Epithelial cell of prostate (primary cell): ENCODE data around the gene KCNQ1.

Experiments used
- DNase-seq: peaks from one replicate; pipeline ENCODE4 v3.0.0-alpha.2; 2011; ENCODE audit warnings: low read depth, low spot score
- H3K27ac ChIP-seq: fragments of 450-650 bp; 2 replicates; pipeline ENCODE4 v1.5.1; 2017; ENCODE audit warnings: mild to moderate bottlenecking

KCNQ1 gene

DNA sequence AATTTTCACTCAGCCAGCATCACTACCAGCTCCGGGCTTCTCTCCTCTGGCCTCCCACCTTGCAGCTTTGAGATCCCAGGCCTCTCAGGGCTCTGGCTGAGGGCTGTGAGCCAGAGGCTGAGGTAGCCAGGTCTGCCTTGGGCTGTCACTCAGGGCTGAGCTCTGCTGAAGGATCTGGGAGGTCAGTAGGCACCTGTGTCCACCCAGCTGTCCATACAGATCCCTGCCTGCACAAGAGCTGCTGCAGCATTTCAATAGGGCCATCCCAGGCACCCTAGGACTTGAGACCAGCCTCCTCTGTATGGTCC lies 242.4 kb downstream of the KCNQ1 start:
- DNase-seq = no peak
- no peak overlapping the region for H3K27ac ChIP-seq

DNA sequence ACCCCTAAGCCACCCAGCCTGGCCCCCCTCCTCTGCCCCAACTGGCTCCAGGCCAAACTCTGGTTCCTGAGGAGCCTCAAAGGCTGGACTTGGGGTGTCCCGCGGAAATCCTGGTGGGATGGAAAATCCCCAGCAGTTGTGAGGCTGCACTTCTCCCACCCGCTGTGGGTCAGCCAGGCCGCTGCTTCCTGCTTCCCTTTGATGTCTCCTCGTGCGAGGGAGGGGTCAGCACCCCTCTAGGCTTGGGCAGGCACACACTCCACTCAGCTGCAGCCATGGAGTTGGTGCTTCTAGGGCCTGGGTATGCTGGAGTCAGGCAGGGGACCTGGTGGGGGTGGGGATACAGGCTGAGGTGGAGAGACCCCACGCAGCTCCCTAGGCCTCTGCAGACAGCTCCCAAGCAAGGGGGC lies 243.0 kb downstream of the KCNQ1 start:
- no peak overlapping the region for H3K27ac ChIP-seq
- no peak for DNase-seq

DNA sequence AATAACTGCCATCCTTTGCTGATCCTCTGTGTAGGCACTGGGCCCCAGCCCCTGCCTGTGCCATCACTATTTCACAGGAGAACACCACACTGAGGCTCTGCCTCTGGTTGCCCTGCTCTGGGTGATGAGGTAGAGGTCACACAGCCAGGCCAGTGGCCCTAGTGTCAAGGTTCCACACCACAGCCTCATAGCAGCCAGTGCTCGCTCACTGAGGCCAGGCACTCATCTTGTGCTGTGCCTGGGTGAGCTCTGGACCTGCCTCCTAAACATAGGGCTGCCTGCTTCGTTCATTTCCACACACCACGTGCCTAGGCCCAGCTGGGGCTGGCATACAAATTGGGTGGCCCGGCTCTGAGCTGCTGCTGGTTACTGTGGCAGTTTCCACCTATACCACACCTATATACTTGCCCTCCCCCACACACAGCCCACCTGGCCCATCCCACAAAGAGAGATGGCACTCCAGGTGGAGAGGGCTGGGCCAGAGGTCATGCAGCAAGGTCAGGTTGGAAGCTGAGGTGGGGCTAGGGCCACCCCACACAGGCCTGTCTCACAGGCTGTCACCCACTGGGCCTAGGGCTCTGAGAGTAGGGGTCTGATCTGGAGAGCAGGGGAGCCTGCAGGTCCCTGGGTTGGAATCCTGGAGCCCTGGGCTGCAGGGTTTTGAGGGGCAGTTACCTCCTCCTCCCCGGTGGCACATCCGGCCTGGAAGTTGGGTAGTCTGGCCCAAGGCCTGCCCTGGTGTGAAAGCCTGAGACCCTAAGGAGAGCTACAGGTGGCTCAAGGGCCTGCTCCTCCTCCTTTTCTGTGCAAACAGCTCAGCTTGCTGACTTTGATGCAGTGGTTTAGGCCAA lies 243.8 kb downstream of the KCNQ1 start:
- no peak for DNase-seq
- H3K27ac ChIP-seq = no peak overlapping the region

DNA sequence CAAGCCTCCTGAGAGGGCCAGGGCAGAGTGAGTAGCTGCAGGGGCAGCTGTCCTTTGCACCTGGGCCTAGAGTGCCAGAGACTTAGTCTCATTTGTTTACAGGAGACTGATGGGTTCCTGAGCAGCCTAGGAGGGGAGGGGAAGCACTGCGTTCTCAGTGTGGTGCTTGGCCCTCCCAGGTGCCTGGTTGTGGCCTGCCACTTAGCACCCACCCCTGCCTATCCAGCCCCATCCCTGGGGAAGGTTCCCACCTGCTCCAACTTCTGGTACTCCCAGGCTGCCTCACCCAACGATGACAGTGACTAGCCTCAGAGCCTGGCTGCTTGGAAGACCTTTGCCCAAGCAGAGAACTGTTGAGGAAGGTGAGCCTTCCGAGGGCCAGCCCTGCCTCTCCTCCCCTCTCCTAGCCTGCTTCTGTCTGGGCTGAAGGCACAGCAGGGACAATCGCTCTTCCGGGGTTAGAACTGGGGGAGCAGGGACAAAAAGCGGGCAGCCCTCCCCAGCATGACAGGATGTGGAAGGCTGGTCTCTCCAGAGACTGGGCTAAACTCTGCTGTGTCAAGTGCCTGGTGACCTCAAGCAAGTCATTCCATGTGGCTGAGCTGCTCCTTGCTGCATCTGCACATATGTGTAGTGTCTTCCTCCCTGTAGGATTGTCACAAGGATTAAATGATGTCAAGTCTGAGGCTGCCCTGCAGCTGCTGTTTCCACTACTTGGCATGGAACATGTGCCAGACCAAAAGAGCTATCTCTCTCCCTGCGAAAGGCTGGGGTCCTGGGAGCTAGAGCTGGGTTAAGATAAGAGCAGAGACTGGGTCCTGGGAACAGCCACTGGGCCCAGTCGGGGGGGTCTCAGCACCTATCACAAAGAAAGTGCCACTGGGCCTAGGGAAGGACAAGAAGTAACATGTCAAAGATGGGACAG lies 245.1 kb downstream of the KCNQ1 start:
- H3K27ac ChIP-seq = no peak overlapping the region
- DNase-seq = no peak

DNA sequence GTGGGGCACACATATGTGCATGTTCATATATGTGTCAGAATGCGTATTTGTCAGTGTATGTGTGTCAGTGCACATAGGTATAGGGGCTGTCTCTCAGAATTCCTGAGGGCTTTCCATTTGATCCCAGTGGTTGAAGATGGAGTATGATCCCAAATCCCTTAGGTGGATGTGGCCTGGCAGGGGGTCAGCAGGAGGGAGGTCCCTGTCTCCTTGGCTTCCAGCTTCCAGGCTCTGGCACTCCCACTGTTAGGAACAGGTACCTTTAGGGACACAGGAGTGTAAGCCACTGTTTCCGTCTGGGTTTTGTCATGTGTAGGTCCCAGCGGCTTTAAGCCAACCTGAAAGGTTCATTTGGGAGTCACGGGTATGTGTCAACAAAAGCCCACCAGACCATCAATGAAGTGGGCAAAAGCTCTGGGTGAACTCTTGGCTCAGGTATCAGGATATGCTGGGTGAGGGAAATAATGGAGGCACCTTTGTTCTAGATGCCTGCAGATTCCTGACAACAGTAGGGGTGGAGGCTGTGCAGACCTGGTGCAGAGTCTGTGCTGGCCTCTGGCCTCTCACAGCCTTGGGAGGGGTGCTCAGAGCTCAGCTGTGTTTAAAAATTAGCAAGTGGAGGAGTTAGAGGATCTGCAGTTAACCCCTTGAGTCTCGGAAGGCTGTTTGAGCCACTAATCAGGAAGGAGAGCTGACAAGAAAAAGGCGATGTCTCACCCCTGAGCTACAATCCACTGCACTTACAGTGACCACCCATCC lies 246.0 kb downstream of the KCNQ1 start:
- H3K27ac ChIP-seq = no peak overlapping the region
- no peak for DNase-seq

DNA sequence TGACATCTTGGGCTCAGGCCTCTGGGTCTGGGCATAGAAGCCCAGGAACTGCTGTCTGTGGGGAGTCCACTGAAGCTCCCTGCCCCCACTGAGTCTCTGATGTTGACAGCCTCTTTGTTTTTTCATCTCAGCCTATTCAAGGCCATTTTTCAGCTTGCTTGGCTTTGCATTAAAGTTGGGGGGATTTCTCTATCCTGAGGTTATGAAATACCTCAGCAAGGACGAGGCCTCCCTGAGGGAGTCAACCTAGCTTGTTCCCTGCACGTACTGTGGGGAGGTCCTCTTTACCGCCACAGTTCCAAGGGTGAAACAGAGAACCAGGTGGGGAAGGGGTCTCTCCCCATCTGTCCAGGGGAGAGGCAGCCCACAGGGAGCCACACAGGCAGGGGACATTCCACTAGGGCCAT lies 246.6 kb downstream of the KCNQ1 start:
- DNase-seq = no peak
- no peak overlapping the region for H3K27ac ChIP-seq

DNA sequence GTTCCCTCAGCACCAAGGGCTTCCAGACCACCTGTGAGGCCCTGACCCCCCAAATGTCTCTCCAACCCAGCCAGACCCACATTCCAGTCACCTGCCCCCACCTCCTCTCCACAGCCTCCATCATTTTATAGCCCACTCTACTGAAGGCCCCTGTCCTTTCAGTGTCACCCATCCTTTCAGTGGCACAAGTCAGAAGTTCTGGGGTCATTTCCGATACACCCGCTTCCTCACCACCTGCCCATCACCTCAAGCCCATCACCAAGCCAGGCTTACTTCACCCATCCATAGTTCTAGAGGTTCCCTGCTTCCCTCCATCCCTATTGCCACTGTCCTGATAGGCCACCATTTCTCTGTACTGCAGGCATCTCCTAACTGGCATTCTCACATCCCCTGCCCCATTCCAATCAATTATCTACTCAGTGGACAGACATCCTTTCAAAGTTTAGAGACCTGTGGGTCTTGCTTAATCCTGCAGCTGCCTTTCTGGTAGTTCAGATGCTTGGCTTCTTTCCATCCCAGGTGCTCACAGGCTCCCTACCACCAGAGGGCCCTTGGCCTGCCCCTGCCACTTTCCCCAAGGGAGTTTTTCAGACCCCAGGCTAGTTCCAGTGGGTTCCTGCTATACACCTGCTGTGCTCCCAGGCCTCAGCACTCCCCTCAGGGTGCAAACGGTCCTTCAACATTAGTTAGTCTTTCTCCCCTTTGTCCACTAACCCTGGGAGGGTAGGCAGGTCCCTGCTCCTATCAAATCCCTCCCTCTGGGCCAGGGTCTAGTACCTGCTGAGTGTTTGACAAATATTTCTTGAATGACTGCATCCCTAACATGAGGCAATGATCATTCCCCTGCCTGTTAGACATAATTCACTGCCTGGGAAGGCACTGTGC lies 247.4 kb downstream of the KCNQ1 start:
- no peak overlapping the region for H3K27ac ChIP-seq
- DNase-seq = no peak

DNA sequence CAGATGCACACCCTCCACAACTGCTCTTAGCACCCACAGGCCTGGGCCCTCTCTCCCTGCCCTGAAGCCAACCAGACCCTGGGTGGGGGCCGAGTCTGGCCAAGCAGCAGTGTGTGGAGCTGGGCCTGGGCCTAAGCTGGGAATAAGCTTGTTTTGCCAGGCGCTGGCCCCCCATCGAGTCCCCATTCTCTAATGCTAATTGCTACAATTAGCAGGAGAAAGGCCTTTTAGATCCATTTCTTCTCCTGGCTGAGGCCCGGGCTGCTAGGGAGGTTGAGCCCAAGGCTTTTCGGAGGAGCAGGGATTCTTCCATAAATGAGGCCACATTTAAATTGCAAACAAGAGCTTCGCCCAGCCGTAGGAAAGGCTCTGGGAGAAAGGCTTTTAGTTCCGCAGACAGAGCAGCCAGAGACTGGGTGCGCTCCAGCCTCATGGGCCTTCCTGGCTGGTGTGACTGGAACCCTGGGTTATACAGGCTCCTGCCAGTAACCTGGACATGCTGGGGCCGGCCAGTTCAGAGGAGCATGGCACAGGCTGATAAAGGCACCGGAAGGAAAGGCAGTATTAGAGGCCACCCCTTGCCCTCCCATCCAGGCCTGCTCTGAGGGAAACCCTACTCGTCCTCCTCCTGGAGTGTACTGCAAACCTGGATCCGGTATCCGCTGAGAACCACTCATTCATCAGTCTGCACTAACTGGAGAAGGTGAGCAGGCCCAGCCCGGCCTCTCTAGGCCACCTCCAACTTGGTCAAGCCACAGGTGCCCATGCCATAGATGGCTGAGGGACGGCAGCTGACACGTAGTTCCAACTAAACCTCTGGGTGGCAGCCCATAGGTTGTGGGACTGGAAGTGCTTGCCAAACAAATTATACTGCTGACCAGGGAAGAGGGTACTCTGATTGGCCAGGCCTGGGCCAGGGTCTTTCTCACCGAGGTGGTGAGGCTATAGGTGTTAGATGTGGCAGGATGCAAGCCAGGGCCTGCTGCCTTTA lies 248.8 kb downstream of the KCNQ1 start:
- H3K27ac ChIP-seq = no peak overlapping the region
- DNase-seq = no peak

DNA sequence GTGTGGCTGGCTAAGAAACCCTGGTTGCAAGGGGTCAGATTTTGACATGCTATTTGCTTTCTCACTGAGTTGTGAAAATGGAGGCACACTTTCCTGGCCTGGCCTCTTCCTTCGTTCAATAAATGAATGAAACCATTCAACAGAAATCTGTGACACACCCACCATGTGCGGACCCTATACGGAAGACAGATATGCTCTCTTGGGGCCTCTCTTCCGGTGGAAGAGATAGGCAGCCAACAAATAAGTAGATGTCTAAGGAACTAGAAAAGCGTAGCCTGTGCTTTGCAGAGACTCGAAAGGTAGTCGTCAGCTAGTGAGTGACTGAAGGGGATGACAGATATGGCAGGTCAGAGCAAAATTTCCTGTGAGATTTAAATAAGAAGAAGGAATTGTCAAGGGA lies 249.7 kb downstream of the KCNQ1 start:
- no peak for DNase-seq

DNA sequence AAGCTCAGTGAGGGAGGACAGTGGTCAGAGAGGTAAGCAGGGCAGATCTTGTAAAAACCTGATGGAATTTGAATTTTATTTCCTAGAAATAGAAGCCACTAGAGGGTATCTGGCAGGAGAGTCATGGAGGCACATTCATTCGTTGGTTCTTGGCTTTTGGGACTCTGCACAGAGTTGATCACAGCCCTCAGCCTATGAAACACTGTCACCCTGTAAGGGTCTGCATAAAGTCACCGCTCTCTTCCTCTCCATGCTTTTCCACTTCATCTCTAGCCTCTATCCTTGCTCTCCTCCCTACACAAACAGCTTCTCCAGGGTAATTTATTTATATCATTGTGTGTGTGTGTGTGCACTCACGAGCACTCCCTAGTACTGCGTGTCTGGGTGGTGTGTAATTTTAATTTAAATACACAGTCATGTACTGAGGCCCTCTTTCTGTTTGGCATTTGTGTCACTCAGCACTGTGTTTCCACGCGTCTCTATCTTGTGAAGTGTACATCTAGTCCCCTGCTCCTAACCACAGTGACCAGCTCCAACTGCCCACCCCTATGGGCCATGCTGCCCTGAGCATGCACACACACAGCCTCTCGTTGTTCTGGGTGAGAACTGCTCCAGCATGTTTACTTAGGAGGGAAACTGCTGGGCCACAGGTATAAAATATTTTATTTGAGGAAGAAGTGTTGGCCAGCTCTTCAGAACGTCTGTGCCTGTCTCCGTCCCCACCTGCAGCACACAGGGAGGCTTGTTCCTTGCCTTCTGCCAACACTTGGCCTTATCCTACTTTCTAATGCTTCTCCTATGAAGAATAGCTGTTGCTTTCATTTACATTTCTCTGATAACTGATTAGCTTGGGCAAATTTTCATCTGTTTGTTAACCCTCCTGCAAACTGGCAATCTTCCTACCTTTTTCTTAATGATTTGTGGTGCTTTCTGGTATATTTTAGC lies 250.5 kb downstream of the KCNQ1 start:
- DNase-seq = no peak
- no peak overlapping the region for H3K27ac ChIP-seq

More for the DNA sequence above, 249.7 kb downstream of the KCNQ1 start:
- H3K27ac ChIP-seq = no peak overlapping the region

DNA sequence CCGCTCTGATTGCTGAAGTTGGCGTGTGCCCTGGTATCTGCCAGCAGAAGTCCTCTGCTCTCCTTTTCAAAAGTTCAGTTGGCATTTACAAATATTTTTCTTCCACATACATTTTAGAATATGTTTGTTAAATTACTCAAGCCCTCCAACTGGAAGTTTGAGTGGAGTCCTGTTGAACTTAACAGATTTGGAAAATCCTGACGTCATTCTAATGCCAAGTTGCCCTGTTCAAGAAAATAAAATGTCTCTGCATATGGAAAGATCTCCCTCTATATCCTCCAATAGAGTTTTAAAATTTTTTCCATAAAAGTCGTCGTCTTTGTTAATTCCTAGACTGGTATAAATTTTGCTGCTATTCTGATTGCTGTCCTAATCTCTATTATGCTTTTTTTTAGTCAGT lies 251.6 kb downstream of the KCNQ1 start:
- no peak overlapping the region for H3K27ac ChIP-seq

DNA sequence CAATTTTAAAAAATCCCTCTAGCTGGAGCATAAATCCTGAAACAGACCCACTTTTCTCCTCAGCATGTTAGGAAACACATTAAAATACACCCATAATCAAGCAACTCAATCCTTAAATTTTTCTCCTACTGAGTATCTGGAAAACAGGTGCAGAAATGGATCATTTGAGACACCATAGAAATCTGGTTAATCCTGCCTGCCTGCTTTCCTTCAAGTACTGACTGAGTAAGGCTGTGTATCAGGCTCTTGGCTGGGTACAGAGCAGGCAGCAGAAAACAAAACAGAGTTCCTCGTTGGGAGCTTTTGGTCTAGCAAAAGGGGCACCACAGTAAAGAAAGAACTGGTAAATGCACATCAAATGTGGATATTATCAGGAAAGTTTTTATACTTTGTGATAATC lies 253.1 kb downstream of the KCNQ1 start:
- DNase-seq = no peak
- no peak overlapping the region for H3K27ac ChIP-seq

More for the DNA sequence above, 251.6 kb downstream of the KCNQ1 start:
- DNase-seq = no peak

DNA sequence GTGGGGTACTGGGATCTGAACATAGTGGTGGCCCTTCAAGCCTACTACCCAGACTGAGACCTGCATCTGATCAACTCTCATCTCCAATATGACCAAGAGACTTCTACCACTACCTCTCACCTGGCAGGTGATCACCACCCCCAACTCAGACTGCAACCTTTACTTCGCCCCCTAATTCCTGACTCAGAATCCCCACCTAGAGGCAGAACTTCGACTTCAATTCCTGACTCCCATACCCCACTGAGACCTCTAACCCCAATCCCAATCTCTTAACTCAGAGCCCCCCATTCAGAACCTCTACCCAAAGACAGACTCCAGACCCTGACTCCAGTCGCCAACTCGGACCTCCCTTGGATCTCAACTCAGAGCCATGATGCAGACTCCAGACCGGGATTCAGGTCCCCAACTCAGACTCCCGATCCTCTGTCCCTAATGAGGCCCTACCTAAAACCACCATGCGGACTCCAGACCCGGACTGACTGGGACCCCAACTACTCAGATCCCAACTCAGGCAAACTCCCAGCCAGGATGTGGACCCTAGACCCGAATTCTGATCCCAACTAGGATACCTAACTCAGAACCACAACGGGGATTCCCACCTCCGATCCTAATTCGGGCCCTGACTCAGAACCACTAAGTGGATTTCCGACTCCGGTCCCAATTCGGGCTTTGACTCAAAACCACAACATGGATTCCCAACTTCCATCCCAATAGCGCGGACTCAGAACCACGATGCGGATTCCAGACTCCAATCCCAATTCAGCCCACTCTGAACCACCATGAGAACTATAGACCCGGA lies 253.8 kb downstream of the KCNQ1 start:
- H3K27ac ChIP-seq = no peak overlapping the region
- DNase-seq = no peak

DNA sequence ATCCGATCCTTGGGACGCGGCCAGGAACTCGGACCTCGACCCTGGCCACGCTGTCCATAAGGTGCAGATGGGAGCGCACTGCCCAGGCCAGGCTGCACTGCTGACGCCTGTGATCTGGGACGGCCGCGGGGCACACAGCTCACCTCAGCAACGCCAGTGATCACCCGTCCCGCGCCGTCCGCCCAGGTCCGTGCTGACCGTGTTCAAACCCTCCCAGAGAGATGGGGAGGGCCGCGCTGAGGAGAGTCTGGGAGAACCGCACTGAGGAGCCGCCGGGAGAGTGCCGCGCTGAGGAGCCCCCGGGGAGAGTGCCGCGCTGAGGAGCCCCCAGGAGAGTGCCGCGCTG lies 254.3 kb downstream of the KCNQ1 start:
- DNase-seq = no peak
- no peak overlapping the region for H3K27ac ChIP-seq

DNA sequence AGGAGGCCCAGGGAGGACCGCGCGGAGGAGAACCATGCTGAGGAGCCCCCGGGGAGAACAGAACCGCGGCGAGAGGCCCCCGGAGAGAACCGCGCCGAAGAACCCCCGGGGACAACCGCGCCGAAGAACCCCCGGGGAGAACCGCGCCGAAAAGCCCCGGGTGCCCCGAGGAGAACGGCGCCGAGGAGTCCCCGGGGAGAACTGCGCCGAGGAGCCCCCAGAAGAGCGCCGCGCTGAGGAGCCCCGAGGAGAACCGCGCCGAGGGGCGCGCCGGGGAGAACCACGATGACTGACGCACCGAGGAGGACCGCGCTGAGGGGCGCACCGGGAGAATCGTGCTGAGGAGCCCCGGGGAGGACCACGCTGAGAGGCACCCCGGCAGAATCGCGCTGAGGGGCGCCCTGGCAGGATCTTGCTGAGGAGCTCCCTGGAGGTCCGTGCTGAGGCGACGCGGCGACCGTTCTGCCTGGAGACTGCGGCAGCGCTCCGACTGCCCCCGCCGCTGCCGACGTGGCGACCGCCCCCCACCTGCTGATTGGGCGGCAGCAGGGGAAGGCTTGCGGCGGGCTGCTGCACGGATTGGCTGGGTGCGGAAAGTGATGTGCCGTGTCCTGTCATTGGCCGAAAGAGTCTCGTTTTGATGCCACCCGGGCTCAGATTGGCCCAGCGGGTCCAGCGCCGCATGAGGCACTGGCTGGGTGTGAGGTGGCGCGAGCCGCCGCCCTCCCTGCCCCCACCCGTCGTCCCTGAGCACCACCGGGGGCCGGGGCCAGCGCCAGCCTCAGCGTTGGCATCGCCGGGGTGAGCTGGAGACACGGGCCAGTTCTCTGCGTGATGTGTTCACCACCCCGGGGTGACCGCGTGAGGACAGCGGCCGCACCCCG lies 255.0 kb downstream of the KCNQ1 start, which contains the start of gene KCNQ1OT1:
TSS of gene KCNQ1OT1 (minus strand) at position 464 of the 884 bp plus-strand sequence.
- peak; percentile 68 for DNase-seq
- H3K27ac ChIP-seq = peak within 1 kb of the TSS; percentile 65
